Thyroid gland (tissue), 4 donors: Measurements from ENCODE around the gene FBXO22.
"Not testable (repeated sequence)": the region's sequence is repeated elsewhere in the genome, so short reads cannot be mapped to it uniquely, and the experiment has no call there.

Source experiments
- POLR2A ChIP-seq, 2 donors: fragments of 450-650 bp; IDR thresholded peaks; one replicate each; pipeline ENCODE4 v1.6.1; 2017; ENCODE audit warnings: antibody characterized with exemption in 2 of 2, mild to moderate bottlenecking in 2 of 2, moderate library complexity in 1 of 2
- TF ChIP-seq, protein P1 (sequence below), 6 experiments: fragments of 200-600 bp in 3 of 6; fragments of 450-650 bp in 3 of 6; sonication (generic) in 3 of 6; IDR thresholded peaks; one replicate each; pipeline ENCODE4 v1.5.1; 2016 to 2019; ENCODE audit warnings: antibody characterized with exemption in 6 of 6, mild to moderate bottlenecking in 2 of 6, inconsistent platforms in 1 of 6, moderate library complexity in 1 of 6

DNA sequence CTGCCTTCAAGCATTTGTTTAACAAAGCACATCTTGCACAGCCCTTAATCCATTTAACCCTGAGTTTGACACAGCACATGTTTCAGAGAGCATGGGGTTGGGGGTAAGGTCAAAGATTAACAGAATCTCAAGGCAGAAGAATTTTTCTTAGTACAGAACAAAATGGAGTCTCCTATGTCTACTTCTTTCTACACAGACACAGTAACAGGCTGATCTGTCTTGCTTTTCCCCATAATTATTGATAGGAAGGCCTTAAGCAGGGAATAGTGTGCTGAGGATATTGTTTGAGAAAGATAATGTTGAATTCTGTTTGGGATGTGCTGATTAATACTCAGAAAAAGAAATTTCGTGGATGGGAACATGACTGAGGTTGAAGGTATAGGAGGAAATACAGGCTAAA lies 32.1 kb upstream of the FBXO22 start:
- not testable (repeated sequence) for TF ChIP-seq POLR2A (IDR thresholded peaks at IDR 0.05)
- TF ChIP-seq, protein P1, sequence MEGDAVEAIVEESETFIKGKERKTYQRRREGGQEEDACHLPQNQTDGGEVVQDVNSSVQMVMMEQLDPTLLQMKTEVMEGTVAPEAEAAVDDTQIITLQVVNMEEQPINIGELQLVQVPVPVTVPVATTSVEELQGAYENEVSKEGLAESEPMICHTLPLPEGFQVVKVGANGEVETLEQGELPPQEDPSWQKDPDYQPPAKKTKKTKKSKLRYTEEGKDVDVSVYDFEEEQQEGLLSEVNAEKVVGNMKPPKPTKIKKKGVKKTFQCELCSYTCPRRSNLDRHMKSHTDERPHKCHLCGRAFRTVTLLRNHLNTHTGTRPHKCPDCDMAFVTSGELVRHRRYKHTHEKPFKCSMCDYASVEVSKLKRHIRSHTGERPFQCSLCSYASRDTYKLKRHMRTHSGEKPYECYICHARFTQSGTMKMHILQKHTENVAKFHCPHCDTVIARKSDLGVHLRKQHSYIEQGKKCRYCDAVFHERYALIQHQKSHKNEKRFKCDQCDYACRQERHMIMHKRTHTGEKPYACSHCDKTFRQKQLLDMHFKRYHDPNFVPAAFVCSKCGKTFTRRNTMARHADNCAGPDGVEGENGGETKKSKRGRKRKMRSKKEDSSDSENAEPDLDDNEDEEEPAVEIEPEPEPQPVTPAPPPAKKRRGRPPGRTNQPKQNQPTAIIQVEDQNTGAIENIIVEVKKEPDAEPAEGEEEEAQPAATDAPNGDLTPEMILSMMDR (IDR thresholded peaks at IDR 0.05) = not testable (repeated sequence)
